GM13976 (cell line): ENCODE measurements around the gene OLFML3.

Experiments used
- DNase-seq: peaks from one replicate; pipeline ENCODE4 v3.0.0; 2012; ENCODE audit warnings: low spot score
- CTCF ChIP-seq: IDR thresholded peaks from 2 replicates; pipeline ENCODE4 v1.5.1; 2012; ENCODE audit warnings: borderline replicate concordance, mild to moderate bottlenecking; ENCODE audit not compliant: insufficient read depth; ENCODE audit errors: extremely low read depth, missing control alignments, control extremely low read depth
- in situ Hi-C: fragments of 300-500 bp; cut with MboI; formaldehyde crosslinking; loops from one replicate; pipeline ENCODE4 v1.12.0; 2022; ENCODE audit warnings: low sequenced_read_pairs, mixed read lengths, inconsistent platforms; ENCODE audit not compliant: unreplicated experiment

OLFML3 gene

GRCh38 chr1:114021665-114022099 is 42.4 kb downstream of the OLFML3 start:
- TF ChIP-seq CTCF: no peak
- in situ Hi-C loops: no loop called here
- no peak for DNase-seq

GRCh38 chr1:114022877-114023276 is 43.6 kb downstream of the OLFML3 start:
- TF ChIP-seq CTCF: no peak
- in situ Hi-C loops: no loop called here
- DNase-seq: no peak

- TF ChIP-seq CTCF: no peak
- DNase-seq: no peak
- in situ Hi-C loops: no loop called here
Measured at GRCh38 chr1:114023377-114023776, 44.1 kb downstream of the OLFML3 start.

- in situ Hi-C loops: no loop called here
- no peak for TF ChIP-seq CTCF
- no peak for DNase-seq
Measured at GRCh38 chr1:114024049-114024448, 44.8 kb downstream of the OLFML3 start.

- TF ChIP-seq CTCF: no peak
- in situ Hi-C loops: no loop called here
- DNase-seq: no peak
Measured at GRCh38 chr1:114025609-114026401, 46.5 kb downstream of the OLFML3 start.

GRCh38 chr1:114026797-114027196 is 47.5 kb downstream of the OLFML3 start:
- TF ChIP-seq CTCF: no peak
- no peak for DNase-seq
- in situ Hi-C loops: no loop called here
